Activated naive CD4-positive, alpha-beta T cell treated with anti-CD3 and anti-CD28 coated beads, Interleukin-2, amount 50 U/mL, for 72 hours (primary cell): ENCODE measurements around the gene IL19. TPM values are rescaled to one million over a fixed set of nuclear protein-coding genes. Genes with fewer than 3 reads are reported as not detected.

Experiments
- ATAC-seq, 2 donors: fragments of 150-1000 bp; cut with Tn5 transposase; 2 replicates each; pipeline ENCODE4 v1.10.0; 2021; ENCODE audit warnings: mild to moderate bottlenecking in 2 of 2, moderate library complexity in 2 of 2
- DNase-seq, 2 donors: peaks; one replicate each; pipeline ENCODE4 v3.0.0; 2021 to 2022; ENCODE audit warnings: low spot score in 2 of 2
- H3K27ac Mint-ChIP-seq, 2 donors: one replicate each; pipeline ENCODE4 v1.8.0; 2022; ENCODE audit warnings: mild to moderate bottlenecking in 2 of 2, mixed read lengths in 2 of 2
- H3K36me3 Mint-ChIP-seq, 2 donors: one replicate each; pipeline ENCODE4 v1.8.0; 2022; ENCODE audit warnings: mixed read lengths in 2 of 2
- H3K9me3 Mint-ChIP-seq, 2 donors: one replicate each; pipeline ENCODE4 v1.8.0; 2022; ENCODE audit warnings: mixed read lengths in 2 of 2
- total RNA-seq, 2 donors: library from RNA; stranded (reverse); gene quantifications; one replicate each; pipeline ENCODE4 v1.2.3, GENCODE V29; 2022

The IL19 gene
- total RNA-seq, 2 donors from 2014 or later, result not detected

DNA sequence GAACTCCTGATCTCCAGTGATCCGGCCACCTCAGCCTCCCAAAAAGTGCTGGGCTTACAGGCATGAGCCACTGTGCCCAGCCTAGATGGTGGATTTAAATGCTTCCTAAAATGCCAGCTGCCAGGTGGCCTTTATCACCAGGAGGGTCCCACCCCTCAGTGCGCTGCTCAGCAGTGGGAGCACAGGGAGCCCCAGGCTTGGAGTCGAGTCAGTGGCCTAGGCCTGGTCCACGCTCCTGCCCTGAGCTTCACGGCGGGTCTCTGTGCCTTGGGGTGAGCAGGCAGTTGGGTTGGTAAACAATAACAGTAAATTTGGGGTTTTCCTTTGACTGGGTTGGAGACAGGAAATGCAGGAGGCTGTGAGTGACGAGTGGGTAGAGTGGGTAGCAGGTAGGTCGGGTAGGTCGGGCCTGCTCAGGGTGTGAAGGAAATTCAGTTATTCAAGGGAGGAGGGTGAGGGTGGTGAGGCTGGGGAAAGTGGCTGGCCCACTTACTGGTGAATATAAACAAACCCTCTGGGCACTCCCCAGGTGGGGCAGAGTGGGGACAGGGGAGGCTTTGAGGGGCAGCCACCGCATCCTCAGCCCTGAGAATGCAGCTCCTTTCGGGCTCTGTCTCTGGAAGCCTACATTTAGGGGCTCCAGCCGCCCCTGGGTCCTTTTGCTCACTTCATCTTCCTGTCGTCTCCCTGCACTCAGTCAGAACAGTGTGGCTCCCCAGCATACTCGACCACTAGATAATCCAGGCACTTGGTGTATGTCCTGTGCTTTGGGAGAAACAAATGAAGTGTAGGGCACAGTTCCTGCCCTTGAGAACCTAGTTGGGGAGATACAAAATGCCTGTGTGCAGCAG lies 33.5 kb upstream of the IL19 start:
- no peak for DNase-seq
- Mint-ChIP-seq H3K36me3 (peaks cover 7 to 10% of the 10 kb centered on the region in 2 donors), H3K9me3 (no peaks in the 10 kb centered on the region), H3K27ac (peak overlapping the region; percentile 44 to 86)
- ATAC-seq, result peak in 1 of 2 donors; percentile 0

DNA sequence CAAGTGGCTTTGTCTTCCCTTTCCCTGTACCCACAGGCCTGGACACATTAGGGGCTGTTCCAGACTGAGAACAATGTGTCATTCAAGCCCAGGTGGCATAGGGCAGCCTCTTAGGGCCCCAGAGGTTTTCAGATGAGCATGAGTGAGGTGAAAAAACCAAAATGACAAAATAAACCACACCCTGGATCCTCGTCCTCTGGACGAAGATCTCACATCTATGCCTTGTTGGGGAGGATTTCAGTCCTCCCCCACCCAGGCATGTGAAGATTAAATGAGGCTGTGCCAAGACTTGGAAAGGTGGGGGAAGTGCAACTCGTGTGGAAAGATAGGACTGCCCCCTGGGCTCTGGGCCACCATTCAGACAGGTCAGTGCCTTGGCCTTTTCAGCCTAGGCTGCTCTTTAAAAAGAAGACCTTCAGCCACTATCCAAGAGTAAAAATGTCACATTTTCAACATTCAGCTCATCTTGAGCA lies 32.8 kb upstream of the IL19 start:
- Mint-ChIP-seq H3K27ac (peak overlapping the region; percentile 36 to 86), H3K9me3 (no peaks in the 10 kb centered on the region), H3K36me3 (peaks cover 5 to 7% of the 10 kb centered on the region in 2 donors)
- ATAC-seq (peak; percentile 62 to 72), DNase-seq (peak in 1 of 2 donors; percentile 66)

DNA sequence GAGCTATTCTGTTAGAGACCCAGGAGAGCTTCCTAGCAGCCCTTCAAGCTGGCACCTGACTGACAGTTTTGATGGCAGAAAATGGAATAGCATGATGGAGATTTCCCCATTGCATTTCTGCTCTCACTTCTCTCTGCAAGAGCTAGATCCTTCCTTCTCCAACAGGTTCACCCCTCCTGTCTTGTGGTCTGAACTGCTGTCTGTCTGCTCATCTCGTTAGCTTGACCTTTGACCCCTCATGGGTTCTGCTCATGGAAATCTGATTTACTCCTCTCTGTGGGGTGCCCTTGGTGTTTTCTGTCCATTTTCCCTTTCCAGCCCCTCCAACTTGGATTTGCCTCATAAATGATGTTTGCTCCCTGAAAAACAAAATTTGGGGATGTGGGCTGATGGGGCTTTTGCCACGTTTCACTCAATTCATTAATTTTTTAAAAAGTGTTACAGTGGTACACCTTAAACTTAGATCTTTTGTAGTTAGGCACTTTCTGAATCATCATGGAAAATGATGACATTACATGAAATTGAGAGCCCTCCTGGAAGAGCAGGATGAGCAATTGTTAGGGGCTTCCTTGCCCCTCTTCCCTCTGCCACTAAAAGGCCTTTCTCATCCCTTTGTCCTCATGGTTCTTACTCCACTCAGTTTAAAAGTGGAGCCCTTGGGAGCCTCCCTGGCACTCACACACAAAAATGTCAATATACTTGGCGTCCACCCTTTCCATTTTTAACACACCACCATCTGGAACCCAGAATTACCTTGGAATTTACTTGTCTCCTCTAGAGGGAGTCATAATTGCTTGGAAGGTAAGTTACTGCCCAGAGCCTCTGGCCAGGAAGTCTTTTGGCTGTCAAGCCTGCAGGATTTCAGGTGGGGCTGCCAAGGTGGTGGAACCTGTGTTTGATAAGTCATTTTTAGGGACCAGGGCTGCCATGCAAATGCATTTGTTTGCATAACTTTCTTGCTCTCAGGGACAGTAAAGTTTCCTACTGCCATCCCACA lies 31.9 kb upstream of the IL19 start:
- DNase-seq (no peak), ATAC-seq (no peak)
- Mint-ChIP-seq H3K36me3 (peaks cover 5 to 7% of the 10 kb centered on the region in 2 donors), H3K9me3 (no peaks in the 10 kb centered on the region), H3K27ac (peak overlapping the region; percentile 81 to 86)

DNA sequence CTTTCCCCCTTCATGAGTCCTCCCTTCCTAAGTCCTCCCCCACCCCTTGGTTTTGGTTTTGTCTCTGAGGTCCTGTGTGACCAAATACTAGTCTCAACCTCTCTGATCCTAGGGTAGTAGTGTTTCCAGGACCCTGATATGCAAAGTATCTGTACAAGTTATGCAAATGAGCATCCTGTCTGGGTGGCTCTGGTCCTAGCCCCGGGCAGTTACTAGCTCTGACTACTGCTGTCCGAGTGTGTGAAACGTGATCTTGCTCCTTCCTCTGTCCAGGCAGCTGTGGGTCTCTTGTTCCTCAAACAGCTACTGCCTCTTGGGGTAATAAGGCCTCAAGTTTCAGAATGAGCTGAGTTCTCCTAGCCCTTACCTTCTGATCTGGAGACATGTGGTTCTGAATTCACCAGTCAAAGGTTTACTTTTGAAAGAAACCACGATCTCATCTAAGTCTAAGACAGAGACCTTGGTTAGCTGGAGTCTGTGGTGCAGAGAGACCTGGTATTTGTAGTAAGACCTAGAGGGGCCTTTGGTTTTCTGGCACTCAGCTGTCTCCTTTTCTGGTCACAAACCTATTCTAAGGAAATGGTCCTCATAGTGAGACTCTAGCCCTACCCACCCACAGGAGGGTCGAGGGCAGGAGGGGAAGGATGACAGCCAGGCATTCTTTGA lies 31.0 kb upstream of the IL19 start:
- ATAC-seq, result peak; percentile 71 to 88
- peak; percentile 40 to 66 for DNase-seq
- Mint-ChIP-seq H3K27ac (peak overlapping the region; percentile 41 to 86), H3K9me3 (no peaks in the 10 kb centered on the region), H3K36me3 (peaks cover 5 to 6% of the 10 kb centered on the region in 2 donors)

DNA sequence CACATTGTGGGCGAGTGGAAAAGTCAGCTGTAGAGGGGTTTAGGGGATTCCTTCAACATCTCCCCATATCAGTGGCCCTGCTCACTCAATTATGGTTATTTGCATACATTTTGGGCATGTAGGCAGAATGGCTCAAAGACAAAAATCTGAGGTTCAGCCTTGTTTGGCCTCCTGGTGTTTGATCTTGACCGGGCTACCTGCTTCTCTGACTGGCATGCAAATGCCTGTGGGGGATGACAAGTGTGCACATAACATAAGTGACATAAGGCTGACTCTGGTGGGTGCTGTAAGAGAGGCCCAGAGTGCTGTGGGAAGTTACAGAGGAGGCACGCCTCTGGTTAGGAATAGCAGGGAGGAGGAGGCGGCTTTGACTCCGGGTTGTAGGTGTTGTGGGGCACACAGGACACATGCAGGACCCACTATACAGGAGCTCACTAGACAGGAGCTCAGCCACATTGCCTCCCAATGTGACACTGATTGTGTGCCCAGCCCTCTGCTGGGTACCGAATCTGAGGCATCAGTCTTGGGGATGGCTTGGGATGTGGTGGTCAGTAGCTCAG lies 29.4 kb upstream of the IL19 start:
- ATAC-seq (no peak), DNase-seq (no peak)
- H3K9me3 Mint-ChIP-seq, result no peaks in the 10 kb centered on the region
- H3K27ac Mint-ChIP-seq, result peak overlapping the region in 1 of 2 donors; percentile 3
- no peaks in the 10 kb centered on the region for H3K36me3 Mint-ChIP-seq

DNA sequence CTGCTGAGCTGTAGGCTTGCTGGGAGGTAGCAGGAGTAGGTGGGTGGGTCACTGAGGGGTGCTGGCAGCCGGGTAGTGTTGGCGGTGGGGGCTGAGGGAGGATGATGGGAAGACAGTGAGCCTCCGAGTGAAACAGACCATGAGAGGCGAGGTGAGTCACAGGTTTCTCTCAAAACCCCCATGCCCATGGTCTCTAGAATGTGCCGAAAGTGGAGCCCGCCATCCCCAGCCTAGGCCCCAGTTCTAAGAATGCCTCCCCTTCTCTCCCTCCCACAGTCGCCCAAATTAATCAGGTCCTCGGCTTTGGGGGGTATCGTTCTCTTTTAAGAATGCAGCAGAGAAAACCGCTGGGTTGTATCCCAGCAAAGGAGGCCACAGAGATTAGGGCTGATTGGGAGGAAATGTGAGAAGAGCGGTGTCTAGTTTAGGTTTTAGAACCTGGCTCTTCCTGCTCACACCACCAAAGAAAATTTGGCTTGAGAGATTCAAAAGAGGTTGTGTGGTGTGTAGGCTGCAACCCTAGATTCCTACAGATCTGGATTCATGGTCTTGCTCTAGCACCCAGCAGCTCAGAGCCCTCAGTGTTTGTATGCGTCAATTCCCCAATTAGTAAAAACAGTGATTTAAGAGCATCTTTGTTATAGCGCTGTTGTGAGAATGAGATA lies 27.7 kb upstream of the IL19 start:
- no peak for ATAC-seq

DNA sequence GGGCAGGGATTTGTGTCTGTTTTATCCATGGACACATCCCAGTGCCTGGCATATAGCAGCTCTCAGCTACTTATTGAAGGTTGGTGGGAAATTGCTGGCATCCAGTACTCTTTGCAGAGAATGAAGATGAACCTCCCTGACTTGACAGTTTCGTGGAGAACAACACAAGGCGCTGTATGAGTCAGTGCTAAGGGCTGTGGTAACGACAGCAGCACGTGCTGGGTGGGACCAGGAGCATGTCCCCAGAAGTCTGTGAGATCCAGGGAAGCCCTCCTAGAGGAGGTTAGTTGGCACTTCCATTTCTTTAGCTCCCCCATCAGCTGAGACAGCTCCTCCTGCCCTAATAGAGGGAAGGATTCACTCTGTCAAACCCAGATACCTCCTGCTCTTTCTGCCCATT lies 25.9 kb upstream of the IL19 start:
- Mint-ChIP-seq H3K9me3 (no peaks in the 10 kb centered on the region), H3K36me3 (no peaks in the 10 kb centered on the region), H3K27ac (no peak overlapping the region)
- ATAC-seq (peak; percentile 32 to 35), DNase-seq (no peak)

More for the DNA sequence above, 27.7 kb upstream of the IL19 start:
- DNase-seq, result no peak
- no peaks in the 10 kb centered on the region for H3K36me3 Mint-ChIP-seq
- H3K27ac Mint-ChIP-seq, result no peak overlapping the region
- H3K9me3 Mint-ChIP-seq, result no peaks in the 10 kb centered on the region

DNA sequence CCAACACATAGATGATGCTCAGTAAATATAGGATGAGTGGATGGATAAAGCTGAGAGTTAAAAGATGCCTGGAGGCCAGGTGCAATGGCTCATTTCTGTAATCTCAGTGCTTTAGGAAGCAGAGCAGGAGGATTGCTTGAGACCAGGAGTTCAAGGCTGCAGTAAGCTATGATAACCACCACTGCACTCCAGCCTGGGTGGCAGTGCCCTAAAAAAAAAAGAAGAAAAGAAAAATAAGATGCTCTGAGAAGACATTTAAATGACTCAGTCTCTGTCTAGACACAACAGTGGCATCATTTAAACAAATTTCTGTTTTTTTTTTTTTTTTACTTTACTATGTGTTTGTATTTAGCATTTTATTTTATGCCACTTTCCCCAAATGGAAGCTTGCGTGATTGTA lies 25.3 kb upstream of the IL19 start:
- no peak overlapping the region for H3K27ac Mint-ChIP-seq
- ATAC-seq, result peak in 1 of 2 donors; percentile 7
- H3K9me3 Mint-ChIP-seq, result no peaks in the 10 kb centered on the region
- H3K36me3 Mint-ChIP-seq, result no peaks in the 10 kb centered on the region
- no peak for DNase-seq

DNA sequence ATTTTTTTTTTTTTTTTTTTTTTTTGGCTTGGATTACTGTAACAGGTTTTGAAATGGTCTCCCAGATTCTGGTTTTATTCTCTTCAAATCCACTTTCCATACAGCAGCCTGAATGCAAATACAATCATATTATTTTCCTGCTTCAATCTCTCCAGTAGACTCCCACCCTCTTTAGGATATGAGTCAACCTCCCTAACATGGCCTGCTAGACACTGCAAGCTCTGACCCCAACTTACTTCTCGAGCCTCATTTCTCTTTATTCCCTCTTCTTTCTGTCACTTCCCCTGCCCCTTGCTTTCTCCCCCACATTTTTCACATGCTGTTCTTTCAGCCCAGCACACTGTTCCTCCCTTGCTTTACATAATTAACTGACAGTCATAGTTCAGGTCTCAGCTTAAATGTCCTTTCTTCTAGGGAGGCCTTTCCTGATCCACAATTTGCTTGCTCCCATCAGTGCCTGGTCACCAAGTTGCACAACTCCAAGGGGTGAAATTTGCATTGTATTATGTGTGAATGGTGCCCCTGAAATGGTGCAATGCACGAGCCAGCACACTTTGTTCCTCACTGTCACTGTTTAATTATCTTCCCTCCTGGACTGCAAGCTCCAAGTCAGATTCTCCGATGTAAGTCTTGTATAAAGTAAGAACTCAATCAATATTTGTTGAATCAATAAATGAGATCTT lies 22.1 kb upstream of the IL19 start:
- H3K36me3 Mint-ChIP-seq, result no peaks in the 10 kb centered on the region
- H3K9me3 Mint-ChIP-seq, result no peaks in the 10 kb centered on the region
- ATAC-seq, result no peak
- no peak overlapping the region for H3K27ac Mint-ChIP-seq
- DNase-seq, result no peak

DNA sequence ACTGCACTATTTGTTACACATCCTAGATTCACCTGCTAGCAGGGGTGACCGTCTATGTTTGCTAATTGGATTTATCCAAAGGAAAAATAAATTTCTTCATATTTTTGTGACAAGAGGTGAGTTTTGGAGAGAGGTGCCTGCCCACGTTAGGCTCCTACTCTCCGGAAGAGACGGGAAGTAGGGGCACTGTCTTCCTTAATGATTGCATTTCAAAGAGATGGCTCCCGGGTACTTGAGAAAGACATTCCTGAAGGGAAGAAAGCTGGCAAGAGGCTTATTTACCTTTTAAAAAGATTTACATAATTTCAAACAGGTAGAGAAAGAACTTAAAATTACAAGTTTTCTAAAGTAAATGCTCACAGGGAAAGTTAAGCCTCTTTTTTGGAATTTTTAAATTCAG lies 18.7 kb upstream of the IL19 start:
- DNase-seq (no peak), ATAC-seq (no peak)
- no peak overlapping the region for H3K27ac Mint-ChIP-seq
- peaks cover 0 to 5% of the 10 kb centered on the region in 2 donors for H3K36me3 Mint-ChIP-seq
- H3K9me3 Mint-ChIP-seq, result peaks cover 5 to 6% of the 10 kb centered on the region in 2 donors

DNA sequence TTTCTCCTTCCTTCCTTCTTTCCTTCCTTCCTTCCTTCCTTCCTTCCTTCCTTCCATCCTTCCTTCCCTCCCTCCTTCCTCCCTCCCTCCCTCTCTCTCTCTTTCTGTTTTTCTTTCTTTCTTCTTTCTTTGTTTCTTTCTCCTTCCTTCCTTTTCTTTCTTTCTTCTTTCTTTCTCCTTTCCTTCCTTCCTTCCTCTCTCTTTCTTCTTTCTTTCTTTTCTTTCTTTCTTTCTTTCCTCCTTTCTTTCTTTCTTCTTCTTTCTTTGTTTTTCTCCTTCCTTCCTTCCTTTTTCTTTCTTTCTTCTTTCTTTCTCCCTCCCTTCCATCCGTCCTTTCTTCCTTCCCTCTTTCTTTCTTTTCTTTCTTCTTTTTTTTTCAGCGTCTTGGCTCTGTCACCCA lies 18.1 kb upstream of the IL19 start:
- Mint-ChIP-seq H3K9me3 (peaks cover 5 to 6% of the 10 kb centered on the region in 2 donors), H3K36me3 (peaks cover 0 to 5% of the 10 kb centered on the region in 2 donors), H3K27ac (no peak overlapping the region)
- DNase-seq (no peak), ATAC-seq (no peak)

DNA sequence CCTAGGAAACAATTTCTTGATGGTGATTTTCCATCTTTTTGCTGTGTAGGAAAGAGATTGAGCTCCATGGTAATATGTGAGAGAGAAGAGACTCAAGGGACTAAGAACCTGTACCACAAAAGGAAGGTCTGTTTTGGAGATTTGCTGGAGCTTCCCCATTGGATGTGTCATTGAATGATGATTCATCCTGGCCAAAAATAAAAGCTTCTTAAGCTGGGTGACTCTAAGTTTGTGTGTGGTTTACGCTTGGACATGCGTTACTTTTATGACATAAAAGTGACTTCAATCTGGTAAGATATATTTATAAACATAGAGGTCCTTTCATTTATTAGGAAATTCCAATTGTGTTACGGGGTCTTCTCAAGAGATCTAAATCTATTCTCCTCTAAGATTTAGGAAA lies 17.4 kb upstream of the IL19 start:
- peaks cover 0 to 5% of the 10 kb centered on the region in 2 donors for H3K36me3 Mint-ChIP-seq
- no peak overlapping the region for H3K27ac Mint-ChIP-seq
- peaks cover 5 to 6% of the 10 kb centered on the region in 2 donors for H3K9me3 Mint-ChIP-seq
- ATAC-seq, result peak in 1 of 2 donors; percentile 28
- DNase-seq, result no peak

DNA sequence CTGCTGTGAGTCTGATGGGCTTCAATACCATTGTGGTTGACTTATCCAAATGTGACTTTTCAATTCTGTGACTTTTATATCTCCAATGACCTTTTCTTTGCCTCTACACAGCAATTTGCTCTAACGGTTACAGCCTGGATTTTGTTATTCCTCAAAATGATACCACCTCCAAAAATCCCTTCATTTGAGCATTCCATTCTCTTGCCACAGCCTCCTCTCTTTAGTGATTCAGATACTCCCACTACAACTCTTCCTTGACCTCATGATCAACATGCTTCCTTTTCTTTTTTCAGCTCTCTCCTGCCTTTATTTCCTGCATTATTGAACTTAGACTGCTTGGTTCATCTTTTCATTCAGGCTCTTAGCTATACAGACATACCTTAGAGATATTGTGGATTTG lies 16.6 kb upstream of the IL19 start:
- DNase-seq (no peak), ATAC-seq (no peak)
- no peak overlapping the region for H3K27ac Mint-ChIP-seq
- peaks cover 0 to 5% of the 10 kb centered on the region in 2 donors for H3K36me3 Mint-ChIP-seq
- H3K9me3 Mint-ChIP-seq, result peaks cover 5 to 6% of the 10 kb centered on the region in 2 donors

DNA sequence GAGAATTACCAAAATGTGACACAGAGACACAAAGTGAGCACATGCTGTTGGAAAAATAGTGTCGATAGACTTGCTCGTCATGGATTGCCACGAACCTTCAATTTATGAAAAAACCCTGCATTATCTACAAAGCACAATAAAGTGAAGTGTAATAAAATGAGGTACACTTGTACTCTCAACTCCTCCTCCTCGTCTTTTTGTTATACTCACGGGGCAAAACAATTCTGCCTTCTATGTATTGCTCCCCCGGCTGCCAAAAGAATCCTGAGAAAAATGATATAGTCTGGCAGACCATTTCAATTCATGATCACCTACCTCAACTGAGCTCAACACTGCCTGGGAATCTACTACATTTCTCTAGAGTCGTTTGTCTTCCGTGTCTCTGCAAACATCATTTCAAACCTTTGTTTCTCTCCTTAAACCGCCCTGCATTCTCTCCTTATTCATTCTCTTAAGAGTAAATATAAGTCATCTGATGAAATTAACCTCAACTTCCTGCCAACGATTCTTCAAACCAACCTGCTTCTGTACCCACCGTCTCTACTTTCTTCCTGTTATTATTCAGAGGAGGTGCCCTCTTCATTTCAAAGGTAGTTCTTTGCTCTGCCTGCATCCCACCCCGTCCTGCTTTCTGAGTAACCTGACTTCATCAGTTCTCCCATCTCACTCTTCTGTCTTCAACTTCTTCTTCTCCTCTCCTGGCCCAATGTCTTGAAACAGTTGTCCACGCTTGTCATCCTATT lies 12.9 kb upstream of the IL19 start:
- Mint-ChIP-seq H3K36me3 (peaks cover 0 to 5% of the 10 kb centered on the region in 2 donors), H3K9me3 (peaks cover 5 to 6% of the 10 kb centered on the region in 2 donors), H3K27ac (no peak overlapping the region)
- peak; percentile 94 to 96 for ATAC-seq
- DNase-seq, result no peak

DNA sequence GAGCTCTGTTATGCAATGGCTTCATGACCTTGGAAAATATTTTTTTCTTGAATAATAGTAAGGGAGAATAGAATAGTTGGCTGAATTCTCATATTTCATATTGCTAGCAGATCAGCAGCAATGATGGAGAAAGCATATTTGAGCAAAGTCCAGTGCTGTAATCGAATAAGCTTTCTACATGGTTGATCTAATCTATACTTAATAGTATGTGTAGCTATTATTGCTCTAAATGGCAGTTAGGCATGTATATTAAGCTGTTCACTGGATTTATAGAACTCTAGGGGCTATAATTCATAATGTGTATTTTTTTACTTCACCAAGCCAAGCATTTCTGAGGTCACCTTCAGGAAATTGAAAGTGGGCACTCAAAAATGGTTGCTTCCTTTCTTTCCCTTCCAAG lies 10.0 kb upstream of the IL19 start:
- no peaks in the 10 kb centered on the region for H3K9me3 Mint-ChIP-seq
- H3K27ac Mint-ChIP-seq, result no peak overlapping the region
- DNase-seq (no peak), ATAC-seq (no peak)
- H3K36me3 Mint-ChIP-seq, result peaks cover 0 to 8% of the 10 kb centered on the region in 2 donors
